Activated CD4-positive, alpha-beta T cell treated with anti-CD3 and anti-CD28 coated beads, Interleukin-2, amount 50 U/mL, for 16 hours (primary cell): Measurements from ENCODE around the gene FBXO21.
"Not testable (repeated sequence)": the region's sequence is repeated elsewhere in the genome, so short reads cannot be mapped to it uniquely, and the experiment has no call there.

Source experiments
- DNase-seq: peaks from one replicate; pipeline ENCODE4 v3.0.0-alpha.2; 2020

Gene FBXO21

DNA sequence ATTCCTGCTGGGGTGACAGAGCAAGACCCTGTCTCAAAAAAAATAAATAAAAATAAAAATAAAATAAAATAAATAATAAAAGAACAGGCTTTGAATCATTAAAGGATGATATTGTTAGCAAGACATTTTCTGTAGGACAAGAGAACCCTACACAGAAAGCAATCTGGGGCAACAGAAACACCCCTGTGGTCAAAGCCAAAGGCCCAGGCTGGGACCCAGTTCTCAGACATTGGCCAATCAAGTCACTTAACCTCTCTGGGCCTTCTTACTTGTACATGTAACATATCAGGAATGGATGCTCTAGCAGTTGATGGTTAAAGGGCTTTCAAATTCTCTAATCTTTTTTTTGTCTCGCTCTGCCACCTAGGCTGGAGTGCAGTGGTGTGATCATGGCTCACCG is 55.5 kb downstream of the FBXO21 start:
- no peak for DNase-seq

DNA sequence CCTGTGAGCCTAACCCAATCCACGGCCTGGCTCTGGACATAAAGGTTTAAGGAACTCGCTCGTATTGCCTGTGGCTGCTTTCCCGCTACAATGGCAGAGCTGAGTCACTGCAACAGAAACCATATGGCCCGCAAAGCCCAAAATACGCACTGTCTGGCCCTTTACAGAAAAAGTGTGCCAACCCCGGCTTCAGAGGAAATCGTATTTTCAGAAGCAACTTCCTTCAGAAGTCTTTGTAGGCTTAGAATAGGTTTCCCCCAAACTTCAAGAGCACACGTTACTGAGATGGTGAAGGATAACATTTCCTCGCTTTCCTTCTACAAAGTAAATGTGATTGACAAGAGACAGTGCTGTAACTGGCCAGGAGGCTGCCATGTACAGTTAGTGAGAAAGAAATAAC is 56.2 kb downstream of the FBXO21 start:
- peak; percentile 78 for DNase-seq

DNA sequence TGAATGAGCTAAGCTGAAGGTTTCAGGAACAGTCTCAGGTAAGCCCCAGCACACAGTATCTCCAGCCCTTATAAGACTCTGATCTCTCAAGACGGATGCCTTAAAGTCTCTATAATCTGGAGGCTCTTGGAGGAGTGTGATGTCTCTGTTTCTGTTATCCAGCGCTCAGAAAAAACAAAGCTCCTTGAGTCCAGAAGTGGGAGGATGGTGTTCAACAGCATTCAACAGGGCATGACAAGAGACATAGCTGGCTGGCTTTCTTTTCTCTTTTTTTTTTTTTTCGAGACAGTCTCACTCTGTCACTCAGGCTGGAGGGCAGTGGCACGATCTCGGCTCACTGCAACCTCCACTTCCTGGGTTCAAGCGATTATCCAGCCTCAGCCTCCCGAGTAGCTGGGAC is 59.5 kb downstream of the FBXO21 start:
- no peak for DNase-seq

DNA sequence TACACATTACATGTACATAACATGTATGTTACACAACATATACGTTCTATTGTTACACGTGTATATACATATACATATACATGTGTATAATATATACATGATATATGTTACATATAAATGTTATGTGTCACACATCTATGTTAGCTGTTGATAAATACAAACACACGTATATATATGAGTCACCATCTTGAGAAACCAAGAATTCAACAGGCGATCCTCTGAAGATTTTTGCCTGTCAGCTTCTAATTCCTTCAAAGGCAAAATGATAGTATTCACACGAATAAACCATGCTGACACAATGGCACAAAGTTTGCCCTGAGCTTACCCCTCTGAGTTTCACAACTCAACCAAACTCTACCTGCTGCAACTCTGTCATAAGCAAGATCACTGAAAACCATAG is 60.9 kb downstream of the FBXO21 start:
- DNase-seq = no peak

DNA sequence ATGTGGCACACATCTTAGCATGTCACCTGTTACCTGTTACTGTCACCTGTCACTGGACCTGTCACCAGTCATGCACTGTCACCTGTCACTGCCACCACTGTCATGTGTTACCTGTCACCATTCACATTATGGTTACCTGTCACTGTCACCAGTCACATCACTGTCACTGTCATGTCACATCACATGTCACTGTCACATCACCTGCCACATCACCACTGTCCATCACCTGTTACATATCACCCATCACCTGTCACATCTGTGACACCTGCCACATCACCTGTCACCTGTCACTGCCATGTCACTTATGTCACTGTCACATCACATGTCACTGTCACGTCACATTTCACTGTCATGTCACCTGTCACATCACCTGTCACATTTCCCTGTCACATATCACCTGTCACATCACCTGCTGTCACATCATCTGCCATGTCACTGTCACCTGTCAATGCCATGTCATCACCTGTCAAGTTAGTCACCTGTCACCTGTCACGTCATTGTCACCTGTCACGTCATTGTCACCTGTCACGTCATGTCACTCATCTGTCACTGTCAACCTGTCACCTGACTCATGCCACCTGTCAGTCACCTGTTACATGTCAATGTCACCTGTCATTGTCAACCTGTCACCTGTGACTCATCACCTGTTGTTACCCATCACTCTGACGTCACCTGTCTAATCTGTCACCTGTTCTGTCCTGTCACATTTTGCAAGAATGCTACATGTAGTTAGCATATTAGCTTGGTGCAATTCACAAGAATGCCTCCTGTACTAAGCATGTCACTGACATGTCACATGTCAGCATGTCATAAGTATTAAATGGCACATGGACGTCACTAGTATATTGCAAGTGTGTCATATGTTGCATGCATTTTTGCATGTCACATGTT is 62.1 kb downstream of the FBXO21 start:
- DNase-seq = no peak

DNA sequence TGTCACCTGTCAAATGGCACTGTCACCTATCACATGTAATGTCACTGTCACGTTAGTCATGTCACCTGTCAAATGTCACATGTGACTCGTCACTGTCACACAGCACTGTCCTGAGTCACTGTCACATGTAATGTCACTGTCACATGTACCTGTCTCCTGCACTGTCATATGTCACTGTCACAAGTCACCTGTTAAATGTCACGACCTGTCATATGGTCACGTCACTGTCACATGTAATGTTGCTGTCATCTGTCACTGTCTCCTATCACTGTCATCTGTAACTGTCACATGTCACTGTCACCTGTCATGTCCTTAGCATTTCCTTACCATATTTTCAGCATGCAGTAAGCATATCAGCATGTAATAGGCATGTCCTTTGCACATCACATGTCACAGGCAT is 63.9 kb downstream of the FBXO21 start:
- no peak for DNase-seq

DNA sequence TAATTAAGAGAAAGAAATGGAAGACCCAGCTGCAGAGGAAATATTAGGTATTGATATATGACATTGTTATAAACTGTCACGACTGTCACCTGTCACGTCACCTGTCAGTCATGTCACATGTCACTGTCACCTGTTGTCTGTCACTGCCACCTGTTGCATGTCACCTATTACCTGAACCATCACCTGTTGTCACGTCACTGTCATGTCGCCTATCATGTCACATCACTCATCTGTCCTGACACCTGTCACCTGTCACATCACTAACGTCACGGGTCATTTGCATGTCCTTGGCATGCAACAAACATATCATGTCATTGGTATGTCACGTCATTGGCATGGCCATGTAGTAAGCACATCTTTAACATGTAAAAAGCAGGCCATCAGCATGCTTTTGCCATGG is 64.5 kb downstream of the FBXO21 start:
- DNase-seq = no peak

DNA sequence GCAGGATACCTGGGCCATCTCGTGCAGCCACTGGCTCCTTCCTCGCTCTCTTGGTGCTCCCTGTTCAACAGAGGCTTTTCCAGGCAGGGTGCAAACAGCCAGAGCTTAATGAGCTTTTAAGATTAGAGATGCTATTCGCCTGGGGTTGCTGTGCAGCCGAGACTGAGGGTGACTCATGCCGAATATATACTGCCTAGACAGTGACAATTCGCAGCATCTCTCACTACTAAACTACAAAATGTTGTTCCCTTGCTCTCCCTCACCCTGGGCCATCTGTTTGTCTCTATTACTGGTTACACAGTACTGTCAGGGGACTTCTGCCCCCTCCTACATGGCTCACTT is 65.0 kb downstream of the FBXO21 start:
- DNase-seq = no peak

DNA sequence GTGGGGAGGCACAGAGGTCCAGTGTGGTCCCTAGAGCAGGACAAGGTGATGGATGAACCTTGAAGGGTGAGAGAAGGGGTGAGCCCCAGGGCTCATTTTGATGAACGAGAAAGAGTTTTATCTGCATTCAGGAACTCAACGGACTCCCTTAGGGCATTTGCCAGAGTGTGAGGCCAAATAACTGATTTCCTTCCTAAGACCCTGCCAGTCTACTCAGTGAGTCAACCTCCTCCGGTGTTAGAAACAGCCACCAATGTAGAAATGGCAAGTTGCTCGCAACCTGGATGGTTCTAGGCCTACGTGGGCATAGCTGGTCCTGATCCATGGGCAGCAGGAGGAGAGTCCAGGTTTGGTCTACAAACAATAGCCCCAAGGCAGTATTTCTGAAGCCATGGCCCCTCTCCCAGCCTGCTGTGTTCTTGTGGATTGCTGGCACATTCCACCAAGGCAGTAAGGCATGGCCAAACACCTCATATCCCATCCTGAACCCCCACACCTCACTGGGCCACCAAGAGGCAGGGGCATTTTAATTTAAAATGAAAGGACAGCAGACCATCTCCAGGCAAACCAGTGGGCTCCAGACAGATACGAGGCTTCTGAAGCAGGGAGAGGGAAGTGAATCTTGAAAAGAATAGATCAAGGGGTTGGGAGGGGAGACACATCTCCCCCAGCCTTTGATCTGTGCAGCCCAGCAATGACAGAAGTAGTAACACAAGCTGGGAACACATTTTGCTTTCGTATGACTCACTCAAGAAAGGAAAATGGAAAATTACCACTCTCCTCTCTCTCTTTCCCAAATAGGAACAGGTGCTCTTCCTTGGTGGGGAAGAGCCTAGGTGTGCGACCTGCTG is 65.6 kb downstream of the FBXO21 start:
- DNase-seq = no peak

DNA sequence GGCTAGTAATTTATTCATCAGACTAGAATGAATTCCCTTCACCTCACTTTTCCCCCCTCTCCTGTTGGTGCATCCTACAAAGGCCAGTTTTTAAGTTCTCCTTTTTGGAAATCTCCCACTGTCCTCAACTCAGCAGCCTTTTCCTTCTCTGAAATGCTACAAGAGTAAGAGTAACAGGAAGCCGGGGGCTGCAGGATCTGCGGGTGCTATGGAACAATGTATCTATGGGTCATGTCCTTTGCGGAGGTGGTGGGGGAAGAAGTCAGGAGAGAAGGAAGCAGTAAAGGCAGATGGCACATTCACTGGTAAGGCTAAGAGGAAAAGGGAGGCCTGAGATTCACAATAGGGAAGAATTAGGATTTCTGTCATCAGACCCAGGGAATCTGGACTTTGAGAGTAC is 68.8 kb downstream of the FBXO21 start:
- DNase-seq = no peak

DNA sequence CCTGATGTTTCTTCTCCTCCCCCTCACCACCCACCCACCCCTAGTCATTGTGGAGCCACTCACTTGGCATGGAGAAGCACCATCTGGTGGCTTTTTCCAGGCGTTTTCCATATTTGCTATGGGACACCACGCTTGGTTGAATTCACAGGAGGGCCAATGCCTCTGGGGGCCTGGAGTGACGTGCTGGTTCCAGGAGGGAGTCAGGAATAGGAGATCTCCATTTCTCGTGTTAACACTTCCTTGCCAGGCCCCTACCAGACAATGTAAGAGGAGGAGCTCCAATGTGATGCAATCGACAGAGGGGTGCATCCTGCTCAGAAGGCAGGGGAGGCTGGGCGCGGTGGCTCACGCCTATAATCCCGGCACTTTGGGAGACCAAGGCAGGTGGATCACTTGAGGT is 69.5 kb downstream of the FBXO21 start:
- no peak for DNase-seq

DNA sequence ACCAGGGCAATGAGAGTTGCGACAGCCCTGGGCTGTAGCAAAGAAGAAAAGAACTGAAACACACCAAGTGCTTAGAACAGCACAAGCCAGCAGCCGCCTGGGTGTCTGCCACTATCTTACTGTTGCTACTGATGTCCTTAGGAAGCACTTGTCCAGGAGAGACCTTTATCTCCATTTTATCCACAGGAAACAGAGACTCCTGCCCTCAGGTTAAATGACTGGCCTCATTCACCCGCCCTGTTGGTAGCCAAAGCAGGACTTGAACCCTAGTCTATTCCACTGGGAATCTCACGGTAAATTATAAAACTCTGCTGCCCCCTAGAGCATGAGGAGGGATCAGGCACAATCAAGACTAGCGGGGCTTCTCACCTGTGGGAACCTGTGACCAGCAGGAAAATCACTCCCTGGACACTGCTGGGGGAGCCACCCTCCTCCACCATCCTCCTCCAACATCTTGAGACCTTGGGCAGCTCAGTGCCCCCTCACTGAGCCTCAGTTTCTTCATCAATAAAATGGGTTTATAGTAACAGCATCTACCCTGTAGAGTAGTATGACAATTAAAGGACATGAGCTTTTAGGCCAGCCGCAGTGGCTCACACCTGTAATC is 70.6 kb downstream of the FBXO21 start:
- DNase-seq = peak; percentile 51

DNA sequence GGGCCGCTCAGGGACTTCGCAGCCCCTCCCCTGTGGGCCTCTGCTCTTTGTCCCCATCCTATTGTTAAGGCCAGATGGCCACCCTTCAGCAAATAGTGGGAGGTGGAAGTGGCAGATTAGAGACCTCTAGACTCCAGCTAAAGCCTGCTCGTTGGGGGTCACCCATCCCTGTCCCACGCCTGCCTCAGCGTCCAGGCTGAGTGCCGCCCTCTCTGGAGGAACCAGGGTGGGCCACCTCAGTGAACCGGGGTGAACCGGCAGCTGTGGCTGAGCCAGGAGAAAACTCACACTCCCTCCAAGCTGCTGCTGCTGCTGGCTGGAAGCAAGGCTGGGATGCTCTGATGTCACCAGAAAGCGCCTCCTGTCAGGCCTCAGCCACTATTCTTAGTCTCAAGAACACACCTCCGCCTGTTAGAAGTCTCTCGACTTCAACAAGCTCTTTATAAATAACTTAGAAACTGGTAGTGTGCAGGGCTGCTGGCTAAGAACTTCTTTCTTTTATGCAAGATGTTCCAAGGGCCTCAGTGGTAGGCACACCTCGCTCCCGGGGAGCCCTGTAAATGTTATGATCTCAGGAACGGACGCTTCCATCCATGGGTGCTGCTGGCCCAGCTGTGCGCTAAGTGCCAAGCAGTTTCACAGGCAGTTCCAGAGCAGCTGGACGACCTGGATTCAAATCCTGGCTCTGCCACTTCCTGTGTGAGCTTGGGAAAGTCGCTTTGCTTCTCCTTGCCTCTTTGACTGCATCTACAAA is 71.3 kb downstream of the FBXO21 start:
- no peak for DNase-seq

DNA sequence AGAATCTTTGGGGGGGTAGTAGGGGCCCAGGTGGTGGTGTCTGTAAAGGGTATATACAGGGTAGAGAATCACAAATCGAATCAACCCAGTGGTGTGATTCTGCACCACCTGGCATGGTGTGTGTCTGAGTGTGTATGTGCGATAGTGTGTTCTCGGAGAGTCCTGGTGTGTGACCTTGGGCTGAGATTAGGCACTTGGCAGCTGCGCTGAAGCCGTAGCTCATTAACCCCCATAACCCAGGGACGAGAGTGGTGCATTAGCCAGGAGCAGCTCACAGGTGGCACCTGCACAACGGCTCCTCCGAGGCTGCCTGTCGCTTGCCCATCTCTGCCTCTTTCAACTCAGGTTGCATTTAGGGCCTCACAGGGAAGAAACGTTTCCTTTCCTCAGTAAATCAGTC is 75.5 kb downstream of the FBXO21 start:
- no peak for DNase-seq

DNA sequence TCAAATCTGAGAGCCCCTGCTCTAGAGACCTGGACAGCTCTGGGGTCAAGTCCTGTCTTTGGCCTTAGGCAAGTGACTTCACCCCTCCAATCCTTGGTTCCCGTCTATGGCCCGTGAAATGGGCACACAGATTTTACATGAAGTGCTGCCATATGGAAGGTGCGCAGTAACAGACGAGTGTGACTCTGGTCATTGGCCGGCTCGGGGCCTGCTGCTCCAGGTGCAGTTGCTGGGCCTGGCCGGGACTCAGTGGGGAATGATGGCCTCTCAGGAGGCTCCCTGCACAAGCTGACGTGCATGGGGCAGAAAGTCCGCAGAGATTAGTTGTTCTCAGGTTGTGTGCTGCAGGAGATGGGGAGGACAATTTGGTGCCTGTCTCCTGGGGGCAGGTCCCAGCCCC is 77.0 kb downstream of the FBXO21 start:
- no peak for DNase-seq

DNA sequence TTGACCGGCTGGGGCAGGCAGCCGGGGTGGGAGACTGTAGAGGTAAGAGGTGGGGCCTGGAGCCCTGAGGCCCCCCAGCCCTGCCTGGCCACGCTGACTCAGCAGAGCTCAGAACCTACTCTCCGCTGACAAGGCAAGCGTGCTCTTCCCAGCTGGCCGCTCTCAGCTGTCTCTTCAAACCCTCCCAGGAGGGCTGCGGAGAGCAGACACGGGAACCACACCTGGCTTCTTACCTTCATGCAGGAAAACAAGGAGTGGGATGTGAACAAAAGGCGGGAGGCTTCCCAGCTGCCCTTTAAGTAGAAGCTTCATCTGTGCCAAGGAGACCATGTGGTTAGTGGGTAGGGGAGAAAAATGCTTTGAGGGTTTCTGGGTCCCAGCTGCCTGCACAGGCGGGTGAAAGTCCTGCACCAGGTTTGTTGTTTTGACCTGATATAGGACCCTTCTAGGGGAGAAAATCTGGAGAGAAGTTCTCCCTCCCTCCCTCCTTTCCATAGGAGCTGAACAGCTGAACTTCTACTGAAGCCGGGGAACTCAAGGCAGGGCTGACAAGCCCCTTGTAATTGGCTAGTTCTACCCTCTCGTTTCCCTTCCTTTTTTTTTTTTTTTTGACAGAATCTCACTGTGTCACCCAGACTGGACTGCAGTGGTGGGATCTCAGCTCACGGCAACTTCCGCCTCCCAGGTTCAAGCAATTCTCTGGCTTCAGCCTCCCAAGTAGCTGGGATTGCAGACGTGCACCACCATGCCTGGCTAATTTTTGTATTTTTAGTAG is 78.3 kb downstream of the FBXO21 start:
- no peak for DNase-seq

DNA sequence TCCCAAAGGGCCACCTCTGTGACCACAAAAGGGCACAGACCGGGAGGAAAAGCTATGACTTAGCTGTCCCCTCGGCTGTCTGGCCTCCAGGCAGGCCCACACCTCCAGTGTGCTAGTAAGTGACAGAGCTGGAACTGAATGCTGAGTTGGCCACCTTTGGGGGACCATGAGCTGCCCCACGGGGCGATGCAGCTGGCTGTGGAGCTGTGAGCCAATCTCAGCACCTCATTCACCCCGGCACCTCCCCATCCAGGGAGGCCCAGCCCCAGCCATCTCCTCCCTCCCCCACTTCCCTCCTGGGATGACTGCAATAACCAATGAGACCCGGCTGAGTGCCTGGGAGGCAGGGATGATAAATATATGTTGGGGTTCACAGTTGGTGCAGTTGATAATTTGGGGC is 78.9 kb downstream of the FBXO21 start:
- DNase-seq = no peak

DNA sequence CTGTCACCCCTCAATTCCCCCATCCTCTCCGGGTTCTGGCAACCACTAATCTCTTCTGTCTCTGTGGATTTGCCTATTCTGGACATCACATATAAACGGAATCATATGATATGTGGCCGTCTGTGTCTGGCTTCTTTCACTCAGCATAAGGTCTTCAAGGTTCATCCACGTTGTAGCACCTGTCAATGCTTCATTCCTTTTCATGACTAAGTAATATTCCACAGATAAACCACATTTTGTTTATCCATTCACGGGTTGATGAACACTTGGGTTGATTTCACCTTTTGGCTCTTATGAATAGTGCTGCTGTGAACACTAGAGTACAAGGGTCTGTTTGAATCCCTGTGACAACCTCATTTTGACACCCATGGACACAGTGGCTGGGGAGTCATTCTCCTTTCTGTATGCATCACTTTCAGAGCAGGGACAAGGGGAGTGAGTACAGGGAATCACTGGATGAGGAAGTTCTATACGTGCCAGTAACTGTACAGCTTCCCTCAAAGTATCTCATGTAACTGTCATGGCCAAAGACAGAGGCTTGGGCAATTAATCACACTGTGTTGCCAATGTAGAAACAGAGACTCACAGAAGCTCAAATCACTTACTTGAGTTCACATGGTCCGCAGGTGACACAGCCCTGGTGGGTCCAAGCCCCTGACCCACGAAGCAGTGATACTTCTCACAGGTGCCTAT is 80.2 kb downstream of the FBXO21 start:
- no peak for DNase-seq

DNA sequence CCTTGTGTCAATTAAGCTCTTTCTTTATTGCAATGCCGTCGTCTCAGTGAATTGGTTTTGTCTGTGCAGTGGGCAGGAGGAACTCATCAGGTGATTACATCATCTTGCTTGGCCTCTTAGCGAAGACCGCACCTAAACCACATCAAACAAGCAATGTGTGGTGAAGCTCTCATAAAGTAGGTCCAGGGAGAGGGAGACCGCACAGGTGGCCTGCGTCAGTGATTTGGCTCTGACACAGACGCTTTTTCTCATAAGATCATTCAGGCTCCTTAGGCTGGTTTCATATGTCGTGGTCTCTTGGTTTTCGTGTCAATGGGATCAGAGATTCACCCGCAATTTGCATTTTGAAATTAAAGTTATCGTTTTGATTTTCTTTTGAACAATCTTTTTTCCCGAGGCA is 84.4 kb downstream of the FBXO21 start:
- DNase-seq = peak; percentile 38

DNA sequence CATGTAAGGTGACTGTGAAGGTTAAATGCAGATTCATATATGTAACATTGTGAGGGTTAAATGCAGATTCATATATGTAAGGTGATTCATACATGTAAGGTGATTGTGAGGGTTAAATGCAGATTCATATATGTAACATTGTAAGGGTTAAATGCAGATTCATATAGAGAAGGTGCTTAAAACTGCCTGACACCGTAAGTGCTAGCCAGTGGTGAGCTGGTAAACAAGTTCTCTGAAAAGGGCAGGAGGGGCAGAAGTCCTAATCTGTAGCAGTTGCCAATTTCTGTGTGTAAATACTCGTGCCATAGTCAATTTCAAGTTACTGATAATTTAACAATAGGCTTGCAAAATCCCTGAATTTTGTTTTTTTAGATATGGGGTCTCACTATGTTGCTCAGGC is 86.3 kb downstream of the FBXO21 start:
- not testable (repeated sequence) for DNase-seq

DNA sequence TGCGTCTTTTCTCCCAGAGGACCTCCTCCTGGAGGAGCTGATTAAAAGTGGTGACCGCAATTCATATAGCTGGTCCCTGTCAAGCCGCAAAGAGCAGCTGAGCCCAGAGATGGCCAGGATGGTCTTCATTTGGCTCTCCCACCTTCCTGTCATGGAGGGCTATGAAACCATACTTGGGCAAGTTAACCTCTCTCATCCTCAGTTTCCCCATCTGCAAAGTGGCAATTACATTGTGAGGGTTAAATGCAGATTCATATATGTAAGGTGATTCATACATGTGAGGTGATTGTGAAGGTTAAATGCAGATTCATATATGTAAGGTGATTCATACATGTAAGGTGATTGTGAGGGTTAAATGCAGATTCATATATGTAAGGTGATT is 87.5 kb downstream of the FBXO21 start:
- DNase-seq = no peak
